Measurements from ENCODE around the gene RELL1. TPM values are rescaled to one million over a fixed set of nuclear protein-coding genes. Genes with fewer than 3 reads are reported as not detected.

RELL1 gene
- total RNA-seq, 2 donors from 2014 or later: 24.4 to 48.2 TPM

DNA sequence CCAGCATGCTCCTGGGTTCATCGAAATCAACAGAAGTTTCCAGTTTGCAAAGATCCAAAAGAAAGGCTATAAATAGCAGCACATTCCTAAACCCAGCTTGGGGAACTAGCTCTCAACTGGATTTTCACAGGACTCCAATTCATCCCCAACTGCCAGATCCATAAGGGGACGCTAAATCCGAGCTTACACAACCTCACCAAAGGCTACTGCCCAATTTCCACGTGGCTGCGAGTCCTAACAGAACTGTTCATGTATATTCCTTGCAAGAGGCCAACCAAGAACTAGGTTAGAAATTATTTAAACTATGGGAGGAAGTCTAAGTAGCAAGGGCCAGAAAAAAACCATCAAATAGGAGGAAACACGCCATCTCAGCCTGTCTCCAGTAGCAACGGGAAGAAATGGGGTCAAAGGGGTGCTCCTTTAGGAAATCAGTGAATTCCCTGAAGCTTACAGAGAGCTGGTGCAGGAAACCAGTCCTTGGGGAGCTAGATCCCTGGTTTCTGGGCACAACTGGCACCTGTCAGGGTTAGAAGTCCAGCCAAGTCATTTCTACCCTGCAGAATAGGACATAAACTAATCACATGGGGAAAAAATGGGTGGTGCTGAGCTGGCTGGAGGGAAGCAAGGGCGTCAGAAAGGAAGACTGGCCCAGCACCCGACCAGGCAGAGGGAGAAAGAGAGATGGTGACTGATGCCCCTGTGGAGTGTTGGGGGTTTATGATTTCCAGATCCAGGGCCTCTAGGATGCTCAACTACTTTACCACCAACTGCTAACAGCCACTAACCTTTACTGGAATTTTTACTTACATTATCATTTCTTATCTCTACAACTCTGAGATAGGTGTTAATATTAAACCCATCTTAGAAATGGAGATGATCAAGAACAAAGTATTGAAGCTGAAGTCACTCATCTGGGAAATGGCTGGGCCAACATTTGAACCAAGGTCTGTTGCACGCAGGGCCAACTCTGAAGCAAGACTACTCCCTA is 20.5 kb downstream of the RELL1 start:
- Histone ChIP-seq H3K36me3 (no peaks in the 10 kb centered on the region), H3K27me3 (no peaks in the 10 kb centered on the region), H3K9me3 (no peaks in the 10 kb centered on the region), H3K27ac (peak overlapping the region; percentile 46), H3K4me1 (peaks cover 21% of the 10 kb centered on the region), H3K4me3 (no peak overlapping the region), H3K9ac (ENCODE audit: low read depth in 2 of 2, low read length in 2 of 2) (peak overlapping the region in 1 of 2 donors; percentile 40)
- intact Hi-C loops (cut with DNase I): no loop called here
- TF ChIP-seq CTCF (IDR thresholded peaks at IDR 0.05): no peak
- peak; percentile 50 for DNase-seq

DNA sequence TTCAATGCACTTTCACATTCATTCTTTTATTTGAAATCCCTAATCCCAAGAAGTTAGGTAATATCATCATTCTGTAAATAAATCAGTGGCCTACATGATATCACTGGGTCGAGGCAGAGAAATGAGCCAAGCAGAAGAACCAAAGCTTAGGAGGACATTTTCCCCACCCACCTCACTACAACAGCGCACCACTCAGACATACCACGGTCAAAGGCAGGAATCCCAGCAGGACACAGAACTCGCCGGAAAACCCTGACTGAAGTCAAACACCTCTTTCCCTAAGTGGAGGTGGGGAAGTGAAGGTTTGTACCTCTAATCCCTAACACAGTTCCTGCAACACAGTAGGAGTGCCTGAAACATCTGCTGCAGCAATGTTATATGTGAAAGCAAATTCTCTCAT is 21.5 kb downstream of the RELL1 start:
- no peak for DNase-seq
- peaks cover 21% of the 10 kb centered on the region for H3K4me1 ChIP-seq
- no peaks in the 10 kb centered on the region for H3K36me3 ChIP-seq
- TF ChIP-seq CTCF (IDR thresholded peaks at IDR 0.05): no peak
- no peaks in the 10 kb centered on the region for H3K27me3 ChIP-seq
- H3K4me3 ChIP-seq: no peak overlapping the region
- intact Hi-C loops (cut with DNase I): no loop called here
- H3K27ac ChIP-seq: no peak overlapping the region
- no peaks in the 10 kb centered on the region for H3K9me3 ChIP-seq
- no peak overlapping the region for H3K9ac ChIP-seq (ENCODE audit: low read depth in 2 of 2, low read length in 2 of 2)

DNA sequence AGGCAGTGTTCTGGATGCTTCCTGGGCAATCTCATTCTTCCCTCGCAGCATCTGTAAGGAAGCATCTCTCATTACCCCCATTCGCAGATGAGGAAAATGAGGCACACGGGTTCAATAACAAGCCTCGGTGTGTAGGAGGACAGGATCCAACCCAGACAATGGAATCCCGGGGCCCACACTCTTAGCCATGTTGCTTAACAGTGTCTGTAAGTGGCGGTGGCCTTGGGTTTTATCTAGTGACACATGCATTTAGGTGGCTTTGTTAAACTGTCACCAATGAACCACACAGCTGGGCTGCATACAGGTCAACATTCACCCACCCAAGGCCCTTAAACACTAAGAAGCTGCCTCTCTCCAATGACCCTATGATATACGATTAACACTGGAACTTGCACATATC is 22.6 kb downstream of the RELL1 start:
- no peaks in the 10 kb centered on the region for H3K27me3 ChIP-seq
- H3K27ac ChIP-seq: no peak overlapping the region
- H3K9me3 ChIP-seq: no peaks in the 10 kb centered on the region
- no peak for TF ChIP-seq CTCF (IDR thresholded peaks at IDR 0.05)
- peaks cover 21% of the 10 kb centered on the region for H3K4me1 ChIP-seq
- H3K9ac ChIP-seq (ENCODE audit: low read depth in 2 of 2, low read length in 2 of 2): no peak overlapping the region
- intact Hi-C loops (cut with DNase I): no loop called here
- no peak overlapping the region for H3K4me3 ChIP-seq
- DNase-seq: no peak
- no peaks in the 10 kb centered on the region for H3K36me3 ChIP-seq

- Histone ChIP-seq H3K9me3 (no peaks in the 10 kb centered on the region), H3K36me3 (no peaks in the 10 kb centered on the region), H3K4me1 (peaks cover 21% of the 10 kb centered on the region), H3K27me3 (no peaks in the 10 kb centered on the region), H3K27ac (no peak overlapping the region), H3K9ac (ENCODE audit: low read depth in 2 of 2, low read length in 2 of 2) (peak overlapping the region in 1 of 2 donors; percentile 14), H3K4me3 (no peak overlapping the region)
- no peak for DNase-seq
- intact Hi-C loops (cut with DNase I): no loop called here
- TF ChIP-seq CTCF (IDR thresholded peaks at IDR 0.05): no peak
Observed at GRCh38 chr4:37662861-37663390, 23.2 kb downstream of the RELL1 start.

GRCh38 chr4:37662251-37662650 is 23.9 kb downstream of the RELL1 start:
- intact Hi-C loops (cut with DNase I): no loop called here
- peak overlapping the region; percentile 32 for H3K27ac ChIP-seq

More at GRCh38 chr4:37662251-37662650, 23.9 kb downstream of the RELL1 start:
- Histone ChIP-seq H3K36me3 (no peaks in the 10 kb centered on the region), H3K27me3 (no peaks in the 10 kb centered on the region), H3K4me3 (no peak overlapping the region), H3K4me1 (peaks cover 21% of the 10 kb centered on the region), H3K9me3 (no peaks in the 10 kb centered on the region), H3K9ac (ENCODE audit: low read depth in 2 of 2, low read length in 2 of 2) (no peak overlapping the region)
- DNase-seq: no peak
- no peak for TF ChIP-seq CTCF (IDR thresholded peaks at IDR 0.05)
